CD4-positive, alpha-beta T cell treated with Interleukin-17A for 1 hour (primary cell): ENCODE measurements around the gene WLS.

Source experiments
- DNase-seq: peaks from one replicate; pipeline ENCODE4 v3.0.0-alpha.2; 2020

WLS gene

GRCh38 chr1:68225781-68226180 is 6.5 kb downstream of the WLS start:
- DNase-seq: no peak

DNA sequence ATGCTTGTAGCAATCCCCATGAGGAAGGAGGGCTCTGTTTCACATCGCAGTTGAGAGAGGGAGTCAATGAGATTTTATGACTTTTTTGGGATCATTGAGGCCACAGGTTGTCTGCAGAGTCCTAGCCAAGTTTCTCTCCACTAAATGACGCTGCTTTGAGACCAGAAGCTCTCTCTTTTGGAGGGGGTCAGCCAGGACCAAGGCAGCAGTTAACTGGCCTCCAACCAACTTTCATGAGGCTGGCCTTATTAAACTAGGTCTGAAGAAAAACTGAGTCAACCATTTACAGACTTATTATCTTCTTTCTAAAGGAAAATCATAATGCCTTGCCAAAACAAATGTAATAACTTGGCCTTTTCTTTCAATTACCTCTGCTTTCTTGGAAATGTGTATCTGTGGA is 8.6 kb downstream of the WLS start:
- DNase-seq: no peak

DNA sequence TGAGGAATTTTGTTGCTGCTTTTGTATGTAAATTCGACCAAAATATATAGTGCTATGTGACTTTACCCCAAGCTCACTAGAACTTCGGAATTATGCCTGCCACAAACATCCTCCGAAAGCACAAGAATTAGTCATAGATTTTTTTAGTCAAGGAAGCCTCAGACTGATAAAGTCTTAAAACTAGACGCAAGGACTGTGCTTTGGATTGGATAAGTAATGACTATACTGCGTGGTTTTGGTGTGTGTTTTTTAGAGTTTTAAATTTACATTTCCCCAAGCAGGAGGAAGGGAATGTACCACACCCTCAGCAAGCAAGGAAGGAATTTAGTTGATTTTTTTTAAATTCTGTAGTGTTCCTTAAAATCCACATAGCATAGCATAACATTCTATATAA is 10.3 kb downstream of the WLS start:
- DNase-seq: no peak

GRCh38 chr1:68221001-68221979 is 11.0 kb downstream of the WLS start:
- DNase-seq: no peak

DNA sequence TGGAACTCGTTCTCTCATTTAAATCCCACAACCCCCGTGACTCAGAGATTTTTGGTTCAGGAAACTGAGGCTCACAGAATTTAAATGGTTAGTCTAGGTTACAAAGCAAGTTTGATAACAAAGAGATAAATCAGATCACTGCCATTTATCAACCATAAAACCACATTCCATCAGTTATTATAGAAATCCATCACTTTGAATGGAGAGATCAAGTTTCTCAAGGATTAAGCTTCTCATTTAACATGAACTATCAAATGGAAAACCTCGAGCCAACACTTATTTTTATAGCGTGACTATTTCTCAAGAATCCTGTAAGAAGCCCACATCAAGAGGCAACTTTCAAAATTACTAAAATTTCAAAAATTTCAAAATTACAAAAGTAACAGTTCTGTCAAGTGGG is 11.9 kb downstream of the WLS start:
- no peak for DNase-seq

GRCh38 chr1:68218490-68218889 is 13.8 kb downstream of the WLS start:
- no peak for DNase-seq

- no peak for DNase-seq
Measured at GRCh38 chr1:68217618-68218017, 14.7 kb downstream of the WLS start.

DNA sequence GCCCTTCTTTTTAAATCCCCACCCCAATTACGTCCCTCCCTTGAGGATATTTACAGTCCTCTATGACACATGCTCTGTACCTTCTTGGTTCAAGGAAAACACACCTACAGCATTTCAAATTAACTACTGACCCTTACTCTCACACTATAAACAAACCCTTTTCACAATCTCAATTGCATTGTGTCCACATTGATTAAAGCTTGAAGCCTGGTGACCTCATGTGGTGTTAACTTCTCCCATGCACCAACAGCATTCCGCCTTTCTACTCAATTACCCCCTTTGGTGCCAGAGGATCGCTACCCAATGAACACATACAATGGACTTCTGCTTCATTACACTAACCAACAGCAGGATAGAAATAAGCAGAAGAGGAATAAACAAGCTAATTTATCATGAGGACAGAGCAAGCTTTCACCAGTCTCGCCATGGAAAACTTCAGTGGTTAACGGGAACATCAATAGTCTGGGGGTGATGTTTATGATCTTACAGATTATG is 15.2 kb downstream of the WLS start:
- no peak for DNase-seq

- DNase-seq: no peak
Measured at GRCh38 chr1:68216089-68216772, 16.1 kb downstream of the WLS start.

GRCh38 chr1:68213843-68214242 is 18.5 kb downstream of the WLS start:
- DNase-seq: no peak

DNA sequence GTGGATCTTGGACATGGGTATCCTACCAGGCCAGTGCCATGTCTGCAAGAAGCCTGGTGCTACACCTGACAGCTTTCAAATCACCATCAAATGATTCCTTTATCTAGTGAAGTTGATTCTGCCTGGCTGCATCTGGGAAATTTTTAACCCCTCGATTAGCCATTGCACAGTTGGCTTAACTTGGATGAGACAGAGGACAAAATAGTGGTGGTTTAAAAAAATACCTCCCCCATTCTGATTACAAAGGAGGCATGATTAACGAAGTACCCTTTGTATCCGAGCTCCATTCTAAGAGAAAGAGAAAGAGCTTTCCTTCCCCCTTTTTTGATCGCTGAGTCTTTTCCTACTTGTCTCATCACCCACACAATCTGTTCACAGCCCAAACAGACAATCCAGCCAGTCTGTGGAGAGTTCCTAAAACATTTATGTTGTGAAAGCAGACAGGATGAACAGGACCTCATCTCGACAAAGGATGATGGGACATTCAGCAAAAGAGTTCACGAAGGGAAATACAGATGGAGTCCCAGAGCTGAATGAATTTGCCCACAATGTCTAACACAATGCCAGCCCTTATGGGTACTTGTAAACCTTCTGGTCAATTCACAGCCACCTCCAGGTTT is 20.5 kb downstream of the WLS start:
- DNase-seq: no peak

DNA sequence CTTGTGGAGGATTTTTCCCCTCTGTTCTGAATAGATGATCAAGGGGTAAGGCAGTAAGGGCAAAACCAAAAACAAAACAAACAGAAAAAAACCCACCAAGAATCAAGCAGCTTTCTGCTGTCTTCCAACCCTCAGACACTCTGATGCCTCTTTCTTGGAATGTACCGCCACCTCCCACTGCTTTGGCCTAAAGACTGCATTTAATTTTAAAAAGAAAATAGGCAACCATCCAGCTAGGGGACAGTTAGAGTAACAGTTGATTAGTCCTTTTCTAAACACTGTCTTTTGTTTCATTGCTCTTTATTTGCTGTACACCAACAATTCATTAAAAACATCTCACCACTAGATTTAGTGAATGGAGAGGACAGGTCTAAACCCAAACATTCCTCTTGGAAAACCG is 21.5 kb downstream of the WLS start:
- DNase-seq: no peak

DNA sequence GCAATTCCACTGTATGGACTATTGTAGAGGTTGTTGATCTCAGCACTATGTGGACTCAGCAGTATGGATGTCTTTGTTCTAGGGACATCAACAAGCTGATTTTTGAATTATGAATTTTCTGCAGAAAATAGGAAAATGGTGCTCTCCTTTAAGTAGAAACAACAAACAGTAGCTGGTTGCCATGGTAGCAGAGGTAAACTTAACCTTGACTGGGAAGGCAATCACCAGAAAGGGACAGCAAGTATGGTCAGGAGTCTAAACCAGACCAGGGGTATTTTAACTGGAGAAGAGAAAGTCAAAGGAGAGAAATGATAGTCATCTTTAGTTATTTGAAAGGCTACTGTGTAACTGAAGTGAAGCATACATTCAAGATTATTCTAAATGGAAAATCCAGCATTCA is 22.3 kb downstream of the WLS start:
- no peak for DNase-seq

GRCh38 chr1:68206848-68207689 is 25.3 kb downstream of the WLS start:
- DNase-seq: no peak

- DNase-seq: no peak
Measured at GRCh38 chr1:68205794-68206358, 26.4 kb downstream of the WLS start.

DNA sequence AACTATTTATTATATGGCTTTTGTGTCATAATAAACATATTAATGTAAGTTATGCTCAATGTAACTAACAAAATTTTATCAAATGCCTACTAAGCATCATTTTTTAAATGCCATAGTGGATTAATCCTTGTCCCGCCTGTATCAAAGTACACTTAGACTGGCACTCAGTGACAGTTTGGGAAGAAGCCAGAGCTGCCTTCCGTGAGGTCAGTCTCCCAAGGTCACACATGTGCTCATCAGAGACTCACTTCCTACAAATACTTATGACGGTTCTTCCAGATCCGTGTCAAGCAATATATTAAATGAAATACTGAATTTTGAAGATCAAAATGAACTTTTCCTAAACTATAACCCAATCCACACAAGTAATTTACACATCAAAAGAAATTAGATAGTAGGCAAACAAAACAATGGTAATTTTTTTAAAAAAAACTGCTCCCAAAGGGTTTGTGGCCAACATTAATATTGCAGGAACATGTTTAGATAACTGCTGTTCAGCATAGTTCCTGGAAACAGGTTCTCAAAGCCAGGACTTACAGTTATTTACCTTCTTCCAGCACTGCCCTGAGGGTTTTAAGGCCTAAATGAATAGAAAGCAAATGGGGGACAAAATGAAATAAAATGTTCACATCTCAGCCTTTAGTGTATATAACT is 27.2 kb downstream of the WLS start:
- DNase-seq: no peak

- DNase-seq: no peak
Measured at GRCh38 chr1:68202239-68202832, 30.0 kb downstream of the WLS start.

DNA sequence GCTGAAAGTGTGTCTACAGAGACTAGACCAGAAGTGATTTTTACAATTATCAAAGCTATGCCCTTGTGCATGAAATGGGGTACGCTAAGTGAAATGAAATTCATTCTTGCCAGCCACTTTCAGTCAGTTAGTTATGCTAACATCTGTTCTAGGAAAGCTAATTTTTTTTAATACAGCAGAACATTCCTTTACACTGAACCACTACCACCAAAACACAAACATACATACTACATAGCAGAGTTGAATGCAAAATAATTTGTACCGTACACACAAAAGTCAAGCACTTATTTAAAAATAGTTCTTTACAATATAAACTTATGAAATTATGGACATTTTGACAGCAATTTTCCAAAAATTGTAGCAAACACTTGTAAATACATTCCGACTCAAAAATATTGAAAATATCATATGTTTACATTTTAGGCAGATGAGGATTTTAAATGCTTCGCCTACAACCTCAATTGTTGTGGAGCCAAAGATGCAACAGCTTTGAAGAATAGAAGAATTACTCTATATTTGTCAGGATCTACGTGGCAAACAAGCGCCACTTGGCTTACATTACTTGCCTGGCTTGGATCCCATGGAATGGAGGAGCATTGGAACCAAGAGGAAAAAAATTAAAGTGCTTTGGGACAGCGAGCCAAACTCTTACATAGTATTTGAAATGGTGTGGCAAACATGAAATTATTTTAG is 30.6 kb downstream of the WLS start:
- DNase-seq: no peak

- no peak for DNase-seq
Measured at GRCh38 chr1:68199603-68200002, 32.7 kb downstream of the WLS start.

- no peak for DNase-seq
Measured at GRCh38 chr1:68198752-68199151, 33.6 kb downstream of the WLS start.

GRCh38 chr1:68197891-68198290 is 34.4 kb downstream of the WLS start:
- DNase-seq: no peak
